GM12875 (cell line): ENCODE results near the gene SEC31B.

Experiments
- H3K4me3 ChIP-seq: one replicate; pipeline ENCODE4 v1.5.1; 2011; ENCODE audit warnings: low read depth, low read length, control low read depth
- CTCF ChIP-seq: IDR thresholded peaks from 2 replicates; pipeline ENCODE4 v1.5.1; 2011; ENCODE audit warnings: low read depth, mild to moderate bottlenecking, control low read depth, inconsistent platforms, low read length, moderate library complexity, borderline replicate concordance; ENCODE audit not compliant: insufficient read depth

SEC31B gene

GRCh38 chr10:100502926-100503494 lies 16.7 kb downstream of the SEC31B start:
- no peak for TF ChIP-seq CTCF
- H3K4me3 ChIP-seq, result no peak overlapping the region

- TF ChIP-seq CTCF, result no peak
- no peak overlapping the region for H3K4me3 ChIP-seq
Observed at GRCh38 chr10:100501423-100501822, 18.2 kb downstream of the SEC31B start.

DNA sequence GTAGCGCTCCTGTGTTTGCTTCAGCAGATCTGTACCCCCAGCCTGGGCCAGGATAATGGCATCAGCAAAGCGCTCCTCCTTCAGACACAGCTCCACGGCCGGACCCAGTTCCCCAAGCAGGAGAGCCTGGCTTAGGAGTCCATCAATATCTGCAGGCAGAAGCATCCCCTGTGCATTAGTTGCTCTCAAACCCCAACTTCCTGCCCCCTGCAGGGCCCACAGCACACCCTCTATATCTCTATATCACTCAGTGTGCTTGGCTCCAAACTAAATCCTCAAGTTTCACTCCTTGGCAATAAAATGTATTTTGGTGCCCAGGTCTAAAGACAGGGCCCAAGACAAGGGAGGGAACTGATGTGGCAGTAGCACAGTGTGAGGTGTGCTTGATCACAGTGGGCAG lies 21.6 kb downstream of the SEC31B start:
- no peak for TF ChIP-seq CTCF
- no peak overlapping the region for H3K4me3 ChIP-seq

GRCh38 chr10:100496567-100496966 lies 23.1 kb downstream of the SEC31B start:
- TF ChIP-seq CTCF, result no peak

DNA sequence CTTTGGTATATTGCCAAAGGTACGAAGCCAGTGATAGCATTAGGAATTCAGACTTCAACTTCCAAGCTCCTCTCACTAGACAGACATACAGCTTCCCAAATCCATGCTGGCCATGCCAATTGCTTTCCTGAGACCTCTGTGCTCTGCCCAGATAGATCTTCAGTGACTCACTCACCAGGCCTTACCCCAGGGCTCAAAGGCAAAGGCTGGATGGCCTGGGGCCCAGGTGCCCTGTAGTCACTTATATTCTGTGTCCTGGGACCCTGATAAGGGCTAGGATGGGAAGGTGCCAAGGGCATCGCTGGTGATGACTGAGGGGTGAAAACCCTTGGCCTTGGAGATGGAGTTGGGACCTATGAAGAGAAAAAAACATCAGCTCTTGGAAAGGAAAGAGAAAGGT lies 29.1 kb downstream of the SEC31B start:
- no peak for TF ChIP-seq CTCF
- H3K4me3 ChIP-seq, result no peak overlapping the region

More at GRCh38 chr10:100496567-100496966, 23.1 kb downstream of the SEC31B start:
- H3K4me3 ChIP-seq, result no peak overlapping the region

DNA sequence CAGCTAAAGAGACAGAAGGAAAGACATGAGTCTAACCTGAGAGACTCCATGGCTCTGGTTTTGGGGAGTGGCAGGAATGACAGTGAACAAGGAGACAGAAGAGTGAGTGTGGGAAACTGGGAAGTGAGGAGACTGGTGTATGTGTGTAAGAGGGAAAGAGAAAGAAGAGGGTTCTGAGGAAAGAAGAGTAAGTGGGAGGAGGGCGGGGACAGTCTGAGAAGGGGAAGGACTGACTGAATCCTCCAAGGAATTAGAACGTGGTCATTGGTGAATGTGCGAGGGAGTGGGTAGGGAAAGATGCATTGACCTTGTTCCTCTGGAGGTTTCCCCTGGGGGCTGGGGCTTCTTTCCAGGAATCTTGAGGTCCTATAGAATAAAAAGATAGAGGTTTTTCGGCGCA lies 30.3 kb downstream of the SEC31B start:
- H3K4me3 ChIP-seq, result no peak overlapping the region
- no peak for TF ChIP-seq CTCF

DNA sequence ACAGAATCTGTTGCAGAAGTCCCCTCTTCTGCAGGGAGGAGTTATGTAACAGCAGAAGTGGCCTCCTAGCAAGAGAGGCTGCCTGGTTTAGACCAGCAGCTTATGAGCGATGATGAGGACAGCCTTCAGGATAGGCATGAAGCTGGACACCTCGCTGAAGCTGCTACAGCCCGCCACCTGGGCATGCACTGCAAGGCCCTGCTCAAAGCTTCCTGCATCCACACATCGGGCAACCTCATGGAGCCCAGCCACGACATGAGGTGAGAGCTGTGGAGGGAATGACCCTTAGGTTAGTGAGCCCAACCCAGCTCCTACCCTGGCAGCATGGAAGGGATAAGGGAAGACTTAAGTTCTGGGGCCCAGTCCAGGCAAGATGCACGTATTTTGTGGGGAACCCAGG lies 32.1 kb downstream of the SEC31B start:
- TF ChIP-seq CTCF, result no peak
- no peak overlapping the region for H3K4me3 ChIP-seq
